Esophagus muscularis mucosa (tissue), 4 donors: ENCODE results near the gene HECTD4. TPM values are rescaled to one million over a fixed set of nuclear protein-coding genes. Genes with fewer than 3 reads are reported as not detected.

Experiments used
- DNase-seq: peaks from one replicate; pipeline ENCODE4 v3.0.0-alpha.2; 2017; ENCODE audit errors: extremely low spot score
- H3K27ac ChIP-seq, 4 donors: fragments of 200-600 bp; sonication (generic); replicated peaks in 1 of 4; 1 replicate in 3 of 4; 2 replicates in 1 of 4; pipeline ENCODE4 v1.5.1; 2016 to 2019; ENCODE audit warnings: mild to moderate bottlenecking in 1 of 4
- H3K27me3 ChIP-seq, 4 donors: fragments of 200-600 bp; sonication (generic); one replicate each; pipeline versions ENCODE4 v1.5.1 to v1.6.0; 2016 to 2019
- H3K36me3 ChIP-seq, 4 donors: fragments of 200-600 bp; sonication (generic); one replicate each; pipeline ENCODE4 v1.5.1; 2016 to 2019
- H3K4me1 ChIP-seq, 4 donors: fragments of 200-600 bp; sonication (generic); one replicate each; pipeline ENCODE4 v1.5.1; 2016 to 2019
- H3K4me3 ChIP-seq, 4 donors: fragments of 200-600 bp; sonication (generic); 1 replicate in 2 of 4; 2 replicates in 2 of 4; pipeline ENCODE4 v1.5.1; 2016 to 2019; ENCODE audit warnings: mild to moderate bottlenecking in 4 of 4, moderate library complexity in 1 of 4
- H3K9me3 ChIP-seq, 4 donors: fragments of 200-600 bp; sonication (generic); 1 replicate in 3 of 4; 2 replicates in 1 of 4; pipeline ENCODE4 v1.5.1; 2016 to 2019
- EP300 ChIP-seq: sonication (generic); formaldehyde crosslinking; IDR thresholded peaks from one replicate; pipeline ENCODE4 v1.6.1; 2017; ENCODE audit warnings: antibody characterized with exemption
- POLR2A ChIP-seq: fragments of 450-650 bp; IDR thresholded peaks from one replicate; pipeline ENCODE4 v1.6.1; 2017; ENCODE audit warnings: antibody characterized with exemption, moderate library complexity, mild to moderate bottlenecking, low read depth
- POLR2AphosphoS5 ChIP-seq, 2 donors: sonication (generic); formaldehyde crosslinking; IDR thresholded peaks; one replicate each; pipeline ENCODE4 v1.6.1; 2017; ENCODE audit warnings: antibody characterized with exemption in 2 of 2
- WGBS: methylation state at CpG from one replicate; pipeline ENCODE4 v1.1.5; 2018; 5-methylcytosine and 5-hydroxymethylcytosine counted together
- intact Hi-C: fragments of 100-400 bp; cut with DNase I; formaldehyde crosslinking; loops from one replicate; pipeline ENCODE4 v1.15.1; 2023
- total RNA-seq, 4 donors: library from RNA; depleted of rRNA; stranded (reverse); fragments of >200 nt; gene quantifications; one replicate each; pipeline versions ENCODE4 v1.1.0 to v1.2.1, GENCODE V29; 2016
- TF ChIP-seq, protein P1 (sequence below), 3 experiments: fragments of 200-600 bp in 2 of 3; fragments of 450-650 bp in 1 of 3; sonication (generic) in 2 of 3; IDR thresholded peaks; one replicate each; pipeline ENCODE4 v1.5.1; 2017 to 2019; ENCODE audit warnings: antibody characterized with exemption in 3 of 3, mild to moderate bottlenecking in 2 of 3, moderate library complexity in 1 of 3

HECTD4 gene
- total RNA-seq, 4 donors from 2014 or later, result 27.3 to 59.3 (median 44.9) TPM

DNA sequence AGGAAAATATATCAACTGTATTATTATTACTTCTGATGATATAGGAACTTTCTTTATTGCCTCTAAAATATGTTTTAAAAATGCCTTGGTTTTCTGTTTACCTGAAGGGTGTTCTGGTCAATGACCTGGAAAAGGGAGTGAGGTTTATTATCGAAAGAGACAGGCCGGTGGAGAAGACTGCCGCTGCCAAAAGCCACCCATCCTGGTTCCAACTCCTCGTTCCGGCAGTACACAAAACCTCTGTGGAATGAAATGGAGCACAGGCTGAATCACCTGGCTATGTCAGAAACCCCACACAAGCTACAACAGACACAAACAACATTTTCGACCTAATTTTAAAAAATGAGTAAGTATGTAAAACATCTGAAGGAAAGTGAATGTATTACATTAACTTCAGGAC is 73.6 kb downstream of the HECTD4 start:
- Histone ChIP-seq H3K4me3 (no peak overlapping the region), H3K36me3 (peaks cover 8 to 37% (median 18%) of the 10 kb centered on the region in 4 donors), H3K27ac (no peak overlapping the region), H3K4me1 (peaks cover 0 to 28% (median 20%) of the 10 kb centered on the region in 4 donors), H3K27me3 (no peaks in the 10 kb centered on the region), H3K9me3 (no peaks in the 10 kb centered on the region)
- WGBS, result 51% methylated on average over 6 of the region's 6 CpGs
- no peak for TF ChIP-seq POLR2AphosphoS5 (IDR thresholded peaks at IDR 0.05)
- TF ChIP-seq, protein P1, sequence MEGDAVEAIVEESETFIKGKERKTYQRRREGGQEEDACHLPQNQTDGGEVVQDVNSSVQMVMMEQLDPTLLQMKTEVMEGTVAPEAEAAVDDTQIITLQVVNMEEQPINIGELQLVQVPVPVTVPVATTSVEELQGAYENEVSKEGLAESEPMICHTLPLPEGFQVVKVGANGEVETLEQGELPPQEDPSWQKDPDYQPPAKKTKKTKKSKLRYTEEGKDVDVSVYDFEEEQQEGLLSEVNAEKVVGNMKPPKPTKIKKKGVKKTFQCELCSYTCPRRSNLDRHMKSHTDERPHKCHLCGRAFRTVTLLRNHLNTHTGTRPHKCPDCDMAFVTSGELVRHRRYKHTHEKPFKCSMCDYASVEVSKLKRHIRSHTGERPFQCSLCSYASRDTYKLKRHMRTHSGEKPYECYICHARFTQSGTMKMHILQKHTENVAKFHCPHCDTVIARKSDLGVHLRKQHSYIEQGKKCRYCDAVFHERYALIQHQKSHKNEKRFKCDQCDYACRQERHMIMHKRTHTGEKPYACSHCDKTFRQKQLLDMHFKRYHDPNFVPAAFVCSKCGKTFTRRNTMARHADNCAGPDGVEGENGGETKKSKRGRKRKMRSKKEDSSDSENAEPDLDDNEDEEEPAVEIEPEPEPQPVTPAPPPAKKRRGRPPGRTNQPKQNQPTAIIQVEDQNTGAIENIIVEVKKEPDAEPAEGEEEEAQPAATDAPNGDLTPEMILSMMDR (IDR thresholded peaks at IDR 0.05), result no peak
- TF ChIP-seq POLR2A, result no peak
- TF ChIP-seq EP300, result no peak
- intact Hi-C loops, result no loop called here
- no peak for DNase-seq

GRCh38 chr12:112308161-112308560 is 74.1 kb downstream of the HECTD4 start:
- DNase-seq, result no peak
- WGBS, result 100% methylated on average over 1 of the region's 1 CpG
- TF ChIP-seq EP300 (no peak), POLR2A (no peak), POLR2AphosphoS5 (IDR thresholded peaks at IDR 0.05) (no peak)
- TF ChIP-seq, protein P1 (IDR thresholded peaks at IDR 0.05), result no peak
- intact Hi-C loops, result no loop called here
- Histone ChIP-seq H3K36me3 (peaks cover 8 to 36% (median 21%) of the 10 kb centered on the region in 4 donors), H3K4me3 (no peak overlapping the region), H3K4me1 (peaks cover 0 to 28% (median 20%) of the 10 kb centered on the region in 4 donors), H3K27ac (no peak overlapping the region), H3K9me3 (no peaks in the 10 kb centered on the region), H3K27me3 (no peaks in the 10 kb centered on the region)

DNA sequence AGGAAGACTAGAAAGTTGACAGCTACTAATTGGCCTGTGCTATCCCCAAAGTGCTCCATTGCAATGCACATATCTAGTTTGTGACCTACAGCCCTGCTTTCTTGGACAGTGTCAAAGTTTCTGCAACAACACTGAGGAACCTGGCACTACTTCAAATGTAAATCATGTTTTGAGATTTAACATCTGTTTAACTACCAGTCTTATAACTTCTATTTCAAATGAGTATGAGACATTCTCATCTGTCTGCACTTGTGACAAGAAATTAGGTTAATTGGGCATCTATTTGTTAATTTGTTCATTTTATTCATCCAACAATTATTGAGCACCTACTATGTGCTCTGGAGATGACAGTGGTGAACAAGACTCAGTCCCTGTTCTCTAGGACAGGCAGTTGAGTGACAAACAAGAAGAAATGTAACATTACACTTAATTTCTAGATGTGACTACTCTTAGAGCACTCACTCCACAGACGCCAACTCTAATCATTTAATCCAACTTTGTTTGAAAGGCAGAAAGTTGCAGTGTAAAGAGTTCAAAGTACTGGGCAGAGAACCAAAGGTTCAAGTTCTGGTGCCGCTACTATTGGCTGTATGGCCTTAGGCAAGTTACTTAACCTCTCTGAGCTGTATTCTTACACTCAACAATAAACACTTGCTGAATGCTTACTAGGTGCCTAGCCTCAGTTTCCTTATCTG is 74.8 kb downstream of the HECTD4 start:
- H3K4me1 ChIP-seq, result peaks cover 0 to 28% (median 20%) of the 10 kb centered on the region in 4 donors
- intact Hi-C loops, result no loop called here
- no peaks in the 10 kb centered on the region for H3K9me3 ChIP-seq
- H3K27ac ChIP-seq, result peak overlapping the region in 1 of 4 donors; percentile 33
- peaks cover 8 to 35% (median 24%) of the 10 kb centered on the region in 4 donors for H3K36me3 ChIP-seq
- no peak overlapping the region for H3K4me3 ChIP-seq
- TF ChIP-seq POLR2AphosphoS5 (IDR thresholded peaks at IDR 0.05), result peak in 1 of 2 donors; percentile 11
- TF ChIP-seq, protein P1 (IDR thresholded peaks at IDR 0.05), result no peak
- TF ChIP-seq EP300, result no peak
- no peak for TF ChIP-seq POLR2A
- WGBS, result 76% methylated on average over 2 of the region's 2 CpGs
- no peak for DNase-seq
- no peaks in the 10 kb centered on the region for H3K27me3 ChIP-seq

DNA sequence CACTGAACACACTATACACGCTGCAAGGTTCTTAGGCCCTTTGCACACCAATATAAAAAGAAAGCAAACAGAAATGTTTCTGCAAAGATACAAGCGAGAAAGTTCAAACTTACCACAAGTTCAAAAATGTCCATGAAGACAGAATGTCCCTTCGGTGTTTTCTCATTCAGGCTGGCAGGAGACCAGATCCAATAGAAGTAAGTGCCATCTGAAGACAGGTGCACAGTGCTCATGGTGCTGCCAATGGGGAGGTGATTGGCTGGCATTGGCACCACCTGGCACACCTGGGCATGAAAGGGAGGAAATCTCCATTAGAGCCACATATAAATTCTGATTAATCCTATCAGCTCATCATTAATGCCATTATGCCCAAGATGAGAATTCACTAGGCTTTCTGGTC is 76.3 kb downstream of the HECTD4 start:
- Histone ChIP-seq H3K27me3 (no peaks in the 10 kb centered on the region), H3K36me3 (peaks cover 15 to 41% (median 31%) of the 10 kb centered on the region in 4 donors), H3K4me1 (peaks cover 0 to 28% (median 20%) of the 10 kb centered on the region in 4 donors), H3K9me3 (no peaks in the 10 kb centered on the region), H3K27ac (no peak overlapping the region), H3K4me3 (no peak overlapping the region)
- intact Hi-C loops, result no loop called here
- 95% methylated on average over 3 of the region's 3 CpGs for WGBS
- no peak for DNase-seq
- TF ChIP-seq, protein P1 (IDR thresholded peaks at IDR 0.05), result no peak
- TF ChIP-seq EP300, result no peak

- WGBS, result 85% methylated on average over 4 of the region's 4 CpGs
- no peak for DNase-seq
- intact Hi-C loops, result no loop called here
Observed at GRCh38 chr12:112304436-112304835, 77.8 kb downstream of the HECTD4 start.

More at GRCh38 chr12:112304436-112304835, 77.8 kb downstream of the HECTD4 start:
- H3K9me3 ChIP-seq, result no peaks in the 10 kb centered on the region
- no peak overlapping the region for H3K4me3 ChIP-seq
- H3K36me3 ChIP-seq, result peaks cover 15 to 51% (median 31%) of the 10 kb centered on the region in 4 donors
- H3K27ac ChIP-seq, result no peak overlapping the region
- TF ChIP-seq, protein P1 (IDR thresholded peaks at IDR 0.05), result no peak
- TF ChIP-seq EP300 (no peak), POLR2A (no peak), POLR2AphosphoS5 (IDR thresholded peaks at IDR 0.05) (no peak)
- H3K4me1 ChIP-seq, result peaks cover 0 to 28% (median 20%) of the 10 kb centered on the region in 4 donors
- no peaks in the 10 kb centered on the region for H3K27me3 ChIP-seq
